SK-N-SH (cell line): ENCODE data around the gene EPGN. TPM values are rescaled to one million over a fixed set of nuclear protein-coding genes. Genes with fewer than 3 reads are reported as not detected.

Source experiments
- CTCF ChIA-PET: fragments of 300-600, 350-600 bp; formaldehyde crosslinking; extraction: SDS; loops from one replicate; lab custom pipeline; 2021; lab: Yijun Ruan, JAX
- POLR2A ChIA-PET: fragments of 350-600 bp; sonication (Branson Sonifier 250); formaldehyde crosslinking; extraction: SDS; loops from one replicate; lab custom pipeline; 2020; ENCODE audit warnings: antibody characterized with exemption, inconsistent platforms; lab: Yijun Ruan, JAX
- DNase-seq: peaks from one replicate; pipeline ENCODE4 v3.0.0; 2012
- H2AFZ ChIP-seq: fragments of 200-600 bp; sonication (generic); 2 replicates; pipeline ENCODE4 v1.8.1; 2016; ENCODE audit warnings: antibody characterized with exemption, mild to moderate bottlenecking, low read depth
- H3F3A ChIP-seq: fragments of 200-600 bp; sonication (generic); replicated peaks from 2 replicates; pipeline ENCODE3; 2016; ENCODE audit warnings: antibody characterized with exemption, mild to moderate bottlenecking; ENCODE audit not compliant: insufficient read depth
- H3K27ac ChIP-seq, 2 experiments: fragments of 200-500 bp in 1 of 2; fragments of 200-600 bp in 1 of 2; sonication (Bioruptor generic) in 1 of 2; sonication (generic), shearing (Covaris generic) in 1 of 2; 2 replicates each; pipeline versions ENCODE4 v1.5.1 to v1.6.1; 2014 to 2016; ENCODE audit warnings: low read depth in 2 of 2, inconsistent platforms in 1 of 2, low read length in 1 of 2, mild to moderate bottlenecking in 1 of 2, mixed read lengths in 1 of 2
- H3K27me3 ChIP-seq: fragments of 200-600 bp; sonication (generic), shearing (Covaris generic); 2 replicates; pipeline ENCODE4 v1.6.1; 2016; ENCODE audit warnings: mixed run types; ENCODE audit not compliant: insufficient read depth
- H3K36me3 ChIP-seq, 2 experiments: fragments of 200-500 bp in 1 of 2; fragments of 200-600 bp in 1 of 2; sonication (Bioruptor generic) in 1 of 2; sonication (generic) in 1 of 2; replicated peaks in 1 of 2; 2 replicates each; pipeline versions ENCODE3 to v1.5.1; 2014 to 2016; ENCODE audit warnings: low read length in 1 of 2, mild to moderate bottlenecking in 1 of 2; ENCODE audit not compliant: insufficient read depth in 2 of 2, control insufficient read depth in 1 of 2
- H3K4me1 ChIP-seq, 2 experiments: fragments of 200-500 bp in 1 of 2; fragments of 200-600 bp in 1 of 2; sonication (Bioruptor generic) in 1 of 2; sonication (generic), shearing (Covaris generic) in 1 of 2; 2 replicates each; pipeline versions ENCODE4 v1.5.1 to v1.6.1; 2014 to 2016; ENCODE audit warnings: low read depth in 1 of 2, low read length in 1 of 2, mixed run types in 1 of 2; ENCODE audit not compliant: insufficient read depth in 2 of 2, control insufficient read depth in 1 of 2
- H3K4me2 ChIP-seq: fragments of 200-600 bp; sonication (generic), shearing (Covaris generic); 2 replicates; pipeline ENCODE4 v1.6.1; 2017; ENCODE audit warnings: mixed run types
- H3K4me3 ChIP-seq, 2 experiments: fragments of 200-500 bp in 1 of 2; fragments of 200-600 bp in 1 of 2; sonication (Bioruptor generic) in 1 of 2; sonication (generic), shearing (Covaris generic) in 1 of 2; 2 replicates each; pipeline versions ENCODE4 v1.5.1 to v1.8.1; 2014 to 2016; ENCODE audit warnings: low read depth in 2 of 2, inconsistent platforms in 1 of 2, low read length in 1 of 2, mild to moderate bottlenecking in 1 of 2, mixed read lengths in 1 of 2, moderate library complexity in 1 of 2
- H3K79me2 ChIP-seq: fragments of 200-600 bp; sonication (generic); 2 replicates; pipeline ENCODE4 v1.8.1; 2017; ENCODE audit warnings: mild to moderate bottlenecking; ENCODE audit not compliant: insufficient read depth
- H3K9ac ChIP-seq: fragments of 200-600 bp; sonication (generic); 2 replicates; pipeline ENCODE4 v1.6.1; 2017; ENCODE audit warnings: mixed run types
- H3K9me2 ChIP-seq: fragments of 200-600 bp; sonication (generic); 2 replicates; pipeline ENCODE4 v1.6.1; 2017; ENCODE audit warnings: mixed run types
- H3K9me3 ChIP-seq: fragments of 200-600 bp; sonication (generic); 2 replicates; pipeline ENCODE4 v1.6.1; 2017; ENCODE audit warnings: mixed run types, mild to moderate bottlenecking, moderate library complexity
- H4K20me1 ChIP-seq: fragments of 200-600 bp; sonication (generic); 2 replicates; pipeline ENCODE4 v1.6.1; 2017; ENCODE audit warnings: mild to moderate bottlenecking, mixed run types; ENCODE audit not compliant: insufficient read depth
- ELF1 ChIP-seq: IDR thresholded peaks from 2 replicates; pipeline ENCODE4 v1.4.0; 2012
- EP300 ChIP-seq, 2 experiments: IDR thresholded peaks; 2 replicates each; pipeline versions ENCODE4 v1.4.0 to v1.6.1; 2012; ENCODE audit warnings: borderline replicate concordance in 1 of 2, low read depth in 1 of 2, low read length in 1 of 2
- EZH2phosphoT487 ChIP-seq: fragments of 200-600 bp; sonication (generic); IDR thresholded peaks from 2 replicates; pipeline ENCODE4 v1.6.1; 2017; ENCODE audit warnings: low read depth, mixed run types, mild to moderate bottlenecking, antibody characterized with exemption, moderate library complexity, borderline replicate concordance
- GABPA ChIP-seq: IDR thresholded peaks from 2 replicates; pipeline ENCODE4 v1.4.0; 2012; ENCODE audit warnings: low read depth, mild to moderate bottlenecking
- MAX ChIP-seq: IDR thresholded peaks from 2 replicates; pipeline ENCODE4 v1.4.0; 2012; ENCODE audit warnings: low read depth
- NFIC ChIP-seq: IDR thresholded peaks from 2 replicates; pipeline ENCODE4 v1.4.0; 2012; ENCODE audit warnings: borderline replicate concordance
- SMC3 ChIP-seq: IDR thresholded peaks from 2 replicates; pipeline ENCODE4 v1.6.1; 2012; ENCODE audit warnings: low read depth, low read length, improper control_type of control experiment
- TAF1 ChIP-seq: IDR thresholded peaks from 2 replicates; pipeline ENCODE4 v1.6.1; 2012; ENCODE audit warnings: low read depth, mild to moderate bottlenecking, low read length, moderate library complexity, borderline replicate concordance
- TEAD4 ChIP-seq: IDR thresholded peaks from 2 replicates; pipeline ENCODE4 v1.4.0; 2012; ENCODE audit warnings: mild to moderate bottlenecking, borderline replicate concordance; ENCODE audit not compliant: insufficient read depth
- ZBTB33 ChIP-seq: IDR thresholded peaks from 2 replicates; pipeline ENCODE4 v1.4.0; 2012; ENCODE audit warnings: low read depth, borderline replicate concordance
- WGBS: methylation state at CpG from one replicate; pipeline ENCODE4 v1.1.6; 2017; ENCODE audit warnings: low lambda C conversion rate; 5-methylcytosine and 5-hydroxymethylcytosine counted together
- polyA plus RNA-seq, 3 experiments: library from polyadenylated mRNA; depleted of rRNA; stranded (reverse); fragments of >200 nt; gene quantifications; 2 replicates each; pipeline ENCODE4 v1.2.3, GENCODE V29; 2012

EPGN gene
- polyA plus RNA-seq, 1 of the 3 experiments (the other 2 are of a cell fraction): 0.23 TPM

GRCh38 chr4:74323663-74324062 lies 15.4 kb downstream of the EPGN start:
- 4% methylated on average over 4 of the region's 4 CpGs for WGBS
- Histone ChIP-seq H3F3A (peaks cover 3% of the 10 kb centered on the region), H3K4me1 (no peaks in the 10 kb centered on the region; a peak in 1 of 4 replicates), H4K20me1 (no peaks in the 10 kb centered on the region), H3K9ac (no peak overlapping the region), H3K4me3 (no peak overlapping the region), H3K4me2 (no peak overlapping the region), H3K27ac (no peak overlapping the region), H2AFZ (no peak overlapping the region), H3K9me2 (no peaks in the 10 kb centered on the region), H3K9me3 (no peaks in the 10 kb centered on the region), H3K27me3 (peaks cover 12% of the 10 kb centered on the region), H3K36me3 (no peaks in the 10 kb centered on the region), H3K79me2 (no peaks in the 10 kb centered on the region)
- TF ChIP-seq SMC3 (no peak), GABPA (no peak), ELF1 (no peak), EZH2phosphoT487 (no peak)
- ChIA-PET POLR2A (no interaction called here), CTCF (interaction anchor here (0.6 to 1.4 kb wide), 2 partner anchors 300 to 647 kb away, joined by 3 read pairs; no protein-coding TSS in a partner anchor)
- no peak for DNase-seq

- H3K27ac ChIP-seq: no peak overlapping the region
- DNase-seq: no peak
- no peaks in the 10 kb centered on the region; a peak in 1 of 4 replicates for H3K4me1 ChIP-seq
- POLR2A ChIA-PET: no interaction called here
- CTCF ChIA-PET: interaction anchor here (0.6 to 1.0 kb wide), 2 partner anchors 8 to 648 kb away, joined by 3 read pairs; no protein-coding TSS in a partner anchor
- H3K79me2 ChIP-seq: no peaks in the 10 kb centered on the region
- no peaks in the 10 kb centered on the region for H3K9me3 ChIP-seq
- peaks cover 3% of the 10 kb centered on the region for H3F3A ChIP-seq
- no peak overlapping the region for H3K4me2 ChIP-seq
- WGBS: 15% methylated on average over 3 of the region's 3 CpGs
- no peaks in the 10 kb centered on the region for H4K20me1 ChIP-seq
- no peak overlapping the region for H2AFZ ChIP-seq
- H3K4me3 ChIP-seq: no peak overlapping the region
- no peaks in the 10 kb centered on the region for H3K36me3 ChIP-seq
- H3K9ac ChIP-seq: no peak overlapping the region
- peaks cover 12% of the 10 kb centered on the region for H3K27me3 ChIP-seq
- H3K9me2 ChIP-seq: no peaks in the 10 kb centered on the region
- TF ChIP-seq NFIC (no peak), MAX (no peak), ZBTB33 (no peak), EP300 (IDR thresholded peaks at IDR 0.05; ENCODE audit: borderline replicate concordance in 1 of 2, low read depth in 1 of 2, low read length in 1 of 2) (no peak)
Measured at GRCh38 chr4:74324262-74324661, 16.0 kb downstream of the EPGN start.

GRCh38 chr4:74325886-74326285 lies 17.6 kb downstream of the EPGN start:
- POLR2A ChIA-PET: no interaction called here
- TF ChIP-seq TEAD4 (no peak), TAF1 (no peak)
- peaks cover 3% of the 10 kb centered on the region for H3F3A ChIP-seq
- CTCF ChIA-PET: no interaction called here
- 10% methylated on average over 2 of the region's 2 CpGs for WGBS
- H3K4me1 ChIP-seq: no peaks in the 10 kb centered on the region
- H3K9ac ChIP-seq: no peak overlapping the region
- H3K4me2 ChIP-seq: no peak overlapping the region
- H3K27ac ChIP-seq: no peak overlapping the region
- H4K20me1 ChIP-seq: no peaks in the 10 kb centered on the region
- no peak overlapping the region for H2AFZ ChIP-seq
- H3K27me3 ChIP-seq: peaks cover 12% of the 10 kb centered on the region
- H3K4me3 ChIP-seq: no peak overlapping the region
- DNase-seq: no peak
- H3K79me2 ChIP-seq: no peaks in the 10 kb centered on the region
- H3K36me3 ChIP-seq: no peaks in the 10 kb centered on the region
- no peaks in the 10 kb centered on the region for H3K9me2 ChIP-seq
- 0 out of 2 replicates have a peak, but pooled peaks cover 5% of the 10 kb centered on the region for H3K9me3 ChIP-seq
